ENCODE data around the gene KRTAP1-3.
"Not testable (repeated sequence)": the region's sequence is repeated elsewhere in the genome, so short reads cannot be mapped to it uniquely, and the experiment has no call there.

The KRTAP1-3 gene

GRCh38 chr17:41052566-41052965 is 17.9 kb upstream of the KRTAP1-3 start:
- no peaks in the 10 kb centered on the region for H3K36me3 ChIP-seq (ENCODE audit: insufficient read depth, low read length)
- 0 out of 2 replicates have a peak, but pooled peaks cover 3% of the 10 kb centered on the region for H3K9me3 ChIP-seq (ENCODE audit: insufficient read depth, low read depth, low read length)
- H3K27me3 ChIP-seq (ENCODE audit: insufficient read depth, low read length), result no peaks in the 10 kb centered on the region
- no peak overlapping the region for H3K9ac ChIP-seq (ENCODE audit: low read depth, low read length)
- no peak overlapping the region for H3K4me3 ChIP-seq (ENCODE audit: low read length)
- no peak overlapping the region for H3K27ac ChIP-seq (ENCODE audit: low read depth, low read length)
- H3K4me1 ChIP-seq (ENCODE audit: insufficient read depth, low read length), result peaks cover 6% of the 10 kb centered on the region; the same call in 1 of the 2 replicates

GRCh38 chr17:41049110-41049509 is 14.4 kb upstream of the KRTAP1-3 start:
- no peak overlapping the region for H3K9ac ChIP-seq (ENCODE audit: low read depth, low read length)
- no peaks in the 10 kb centered on the region for H3K36me3 ChIP-seq (ENCODE audit: insufficient read depth, low read length)
- H3K4me1 ChIP-seq (ENCODE audit: insufficient read depth, low read length), result peaks cover 6% of the 10 kb centered on the region; the same call in 1 of the 2 replicates
- no peaks in the 10 kb centered on the region for H3K9me3 ChIP-seq (ENCODE audit: insufficient read depth, low read depth, low read length)
- no peak overlapping the region for H3K4me3 ChIP-seq (ENCODE audit: low read length)
- H3K27ac ChIP-seq (ENCODE audit: low read depth, low read length), result no peak overlapping the region
- H3K27me3 ChIP-seq (ENCODE audit: insufficient read depth, low read length), result no peaks in the 10 kb centered on the region
- 79% methylated on average over 2 of the region's 2 CpGs for WGBS

- Histone ChIP-seq H3K4me3 (ENCODE audit: low read length) (no peak overlapping the region), H3K27me3 (ENCODE audit: insufficient read depth, low read length) (no peaks in the 10 kb centered on the region), H3K27ac (ENCODE audit: low read depth, low read length) (no peak overlapping the region), H3K9ac (ENCODE audit: low read depth, low read length) (no peak overlapping the region), H3K4me1 (ENCODE audit: insufficient read depth, low read length) (peaks cover 6% of the 10 kb centered on the region; the same call in 1 of the 2 replicates), H3K36me3 (ENCODE audit: insufficient read depth, low read length) (no peaks in the 10 kb centered on the region), H3K9me3 (ENCODE audit: insufficient read depth, low read depth, low read length) (no peaks in the 10 kb centered on the region)
- 84% methylated on average over 7 of the region's 7 CpGs for WGBS
Measured at GRCh38 chr17:41048441-41048840, 13.8 kb upstream of the KRTAP1-3 start.

- not testable (repeated sequence) for H3K27ac ChIP-seq (ENCODE audit: low read depth, low read length); H3K27me3 ChIP-seq (ENCODE audit: insufficient read depth, low read length); H3K9ac ChIP-seq (ENCODE audit: low read depth, low read length); H3K9me3 ChIP-seq (ENCODE audit: insufficient read depth, low read depth, low read length); H3K4me3 ChIP-seq (ENCODE audit: low read length); H3K4me1 ChIP-seq (ENCODE audit: insufficient read depth, low read length); H3K36me3 ChIP-seq (ENCODE audit: insufficient read depth, low read length)
- 75% methylated on average over 5 of the region's 33 CpGs for WGBS
Measured at GRCh38 chr17:41046735-41047465, 12.2 kb upstream of the KRTAP1-3 start, which contains the start of gene KRTAP2-1. KRTAP2-1 (minus strand) TSS chr17:41047316; CDS start chr17:41047267, 49 bp downstream.

GRCh38 chr17:41042953-41043352 is 8.3 kb upstream of the KRTAP1-3 start:
- WGBS, result 100% methylated on average over 1 of the region's 1 CpG
- no peak overlapping the region for H3K9ac ChIP-seq (ENCODE audit: low read depth, low read length)

GRCh38 chr17:41040783-41041571 is 6.3 kb upstream of the KRTAP1-3 start, which contains the start of gene KRTAP1-1:
KRTAP1-1 (minus strand) TSS chr17:41041450; CDS start chr17:41041397, 53 bp downstream.
- H3K9ac ChIP-seq (ENCODE audit: low read depth, low read length); H3K27ac ChIP-seq (ENCODE audit: low read depth, low read length); H3K9me3 ChIP-seq (ENCODE audit: insufficient read depth, low read depth, low read length); H3K4me3 ChIP-seq (ENCODE audit: low read length); H3K36me3 ChIP-seq (ENCODE audit: insufficient read depth, low read length); H3K27me3 ChIP-seq (ENCODE audit: insufficient read depth, low read length): not testable (repeated sequence)
- 92% methylated on average over 11 of the region's 14 CpGs for WGBS
- peaks cover 23% of the 10 kb centered on the region for H3K4me1 ChIP-seq (ENCODE audit: insufficient read depth, low read length)

More at GRCh38 chr17:41042953-41043352, 8.3 kb upstream of the KRTAP1-3 start:
- Histone ChIP-seq H3K4me3 (ENCODE audit: low read length) (no peak overlapping the region), H3K9me3 (ENCODE audit: insufficient read depth, low read depth, low read length) (no peaks in the 10 kb centered on the region), H3K27me3 (ENCODE audit: insufficient read depth, low read length) (no peaks in the 10 kb centered on the region), H3K4me1 (ENCODE audit: insufficient read depth, low read length) (peaks cover 16% of the 10 kb centered on the region), H3K27ac (ENCODE audit: low read depth, low read length) (no peak overlapping the region), H3K36me3 (ENCODE audit: insufficient read depth, low read length) (no peaks in the 10 kb centered on the region)

GRCh38 chr17:41037853-41038350 is 3.2 kb upstream of the KRTAP1-3 start:
- Histone ChIP-seq H3K9ac (ENCODE audit: low read depth, low read length) (no peak overlapping the region), H3K9me3 (ENCODE audit: insufficient read depth, low read depth, low read length) (no peaks in the 10 kb centered on the region), H3K27ac (ENCODE audit: low read depth, low read length) (no peak overlapping the region), H3K4me3 (ENCODE audit: low read length) (no peak overlapping the region), H3K36me3 (ENCODE audit: insufficient read depth, low read length) (no peaks in the 10 kb centered on the region), H3K27me3 (ENCODE audit: insufficient read depth, low read length) (no peaks in the 10 kb centered on the region), H3K4me1 (ENCODE audit: insufficient read depth, low read length) (peaks cover 23% of the 10 kb centered on the region)
- WGBS, result 58% methylated on average over 2 of the region's 2 CpGs

- Histone ChIP-seq H3K36me3 (ENCODE audit: insufficient read depth, low read length) (no peaks in the 10 kb centered on the region), H3K4me1 (ENCODE audit: insufficient read depth, low read length) (no peaks in the 10 kb centered on the region), H3K9ac (ENCODE audit: low read depth, low read length) (no peak within 1 kb of the TSS), H3K4me3 (ENCODE audit: low read length) (no peak within 1 kb of the TSS), H3K27me3 (ENCODE audit: insufficient read depth, low read length) (no peaks in the 10 kb centered on the region), H3K9me3 (ENCODE audit: insufficient read depth, low read depth, low read length) (no peaks in the 10 kb centered on the region), H3K27ac (ENCODE audit: low read depth, low read length) (no peak within 1 kb of the TSS)
- 93% methylated on average over 12 of the region's 12 CpGs for WGBS
Measured at GRCh38 chr17:41029633-41030245, 4.9 kb downstream of the KRTAP1-3 start, which contains the start of gene KRTAP1-4. KRTAP1-4 (minus strand) TSS chr17:41030195; CDS start chr17:41030078, 117 bp downstream.

- Histone ChIP-seq H3K4me3 (ENCODE audit: low read length) (no peak within 1 kb of the TSS), H3K9ac (ENCODE audit: low read depth, low read length) (no peak within 1 kb of the TSS), H3K27me3 (ENCODE audit: insufficient read depth, low read length) (no peaks in the 10 kb centered on the region), H3K36me3 (ENCODE audit: insufficient read depth, low read length) (no peaks in the 10 kb centered on the region), H3K27ac (ENCODE audit: low read depth, low read length) (no peak within 1 kb of the TSS), H3K4me1 (ENCODE audit: insufficient read depth, low read length) (no peaks in the 10 kb centered on the region), H3K9me3 (ENCODE audit: insufficient read depth, low read depth, low read length) (no peaks in the 10 kb centered on the region)
- 89% methylated on average over 9 of the region's 9 CpGs for WGBS
Measured at GRCh38 chr17:41026715-41027471, 7.8 kb downstream of the KRTAP1-3 start, which contains the start of gene KRTAP1-5. KRTAP1-5 (minus strand) TSS chr17:41027208; CDS start chr17:41027155, 53 bp downstream.

GRCh38 chr17:41024697-41025096 is 10.0 kb downstream of the KRTAP1-3 start:
- no peak overlapping the region for H3K4me3 ChIP-seq (ENCODE audit: low read length)
- 98% methylated on average over 3 of the region's 3 CpGs for WGBS
- no peaks in the 10 kb centered on the region for H3K9me3 ChIP-seq (ENCODE audit: insufficient read depth, low read depth, low read length)
- H3K36me3 ChIP-seq (ENCODE audit: insufficient read depth, low read length), result no peaks in the 10 kb centered on the region
- no peaks in the 10 kb centered on the region for H3K27me3 ChIP-seq (ENCODE audit: insufficient read depth, low read length)
- H3K4me1 ChIP-seq (ENCODE audit: insufficient read depth, low read length), result no peaks in the 10 kb centered on the region
- H3K27ac ChIP-seq (ENCODE audit: low read depth, low read length), result no peak overlapping the region
- no peak overlapping the region for H3K9ac ChIP-seq (ENCODE audit: low read depth, low read length)

Data from HUES64 (cell line).